Fibroblast of lung (primary cell): ENCODE measurements around the gene ERVMER34-1. TPM values are rescaled to one million over a fixed set of nuclear protein-coding genes. Genes with fewer than 3 reads are reported as not detected.

Source experiments
- DNase-seq, 2 donors: peaks; one replicate each; pipeline versions ENCODE4 v3.0.0 to v3.0.0-alpha.2; 2010; ENCODE audit warnings: low read depth in 2 of 2
- H2AFZ ChIP-seq: 2 replicates; pipeline ENCODE4 v1.5.1; 2012; ENCODE audit warnings: low read length, control low read depth, inconsistent platforms
- H3K27ac ChIP-seq: 2 replicates; pipeline ENCODE4 v1.5.1; 2011; ENCODE audit warnings: low read length, control low read depth; ENCODE audit not compliant: insufficient read depth
- H3K27me3 ChIP-seq: 2 replicates; pipeline ENCODE4 v1.5.1; 2011; ENCODE audit warnings: mild to moderate bottlenecking, low read length; ENCODE audit not compliant: control insufficient read depth, insufficient read depth
- H3K36me3 ChIP-seq: 2 replicates; pipeline ENCODE4 v1.5.1; 2011; ENCODE audit warnings: low read length; ENCODE audit not compliant: control insufficient read depth, insufficient read depth
- H3K4me1 ChIP-seq: 2 replicates; pipeline ENCODE4 v1.5.1; 2011; ENCODE audit warnings: low read length; ENCODE audit not compliant: control insufficient read depth, insufficient read depth; ENCODE audit errors: extremely low read depth
- H3K4me2 ChIP-seq: 2 replicates; pipeline ENCODE4 v1.5.1; 2011; ENCODE audit warnings: low read length, control low read depth; ENCODE audit not compliant: insufficient read depth; ENCODE audit errors: extremely low read depth
- H3K4me3 ChIP-seq, 4 experiments: fragments of 200-600 bp in 1 of 4; sonication (generic) in 1 of 4; replicated peaks in 1 of 4; 2 replicates each; pipeline ENCODE4 v1.5.1; 2011 to 2016; ENCODE audit warnings: low read length in 4 of 4, low read depth in 3 of 4, mild to moderate bottlenecking in 3 of 4, control low read depth in 2 of 4, inconsistent platforms in 1 of 4, mixed read lengths in 1 of 4; ENCODE audit not compliant: insufficient read depth in 1 of 4; ENCODE audit errors: control extremely low read depth in 1 of 4
- H3K79me2 ChIP-seq: 2 replicates; pipeline ENCODE4 v1.5.1; 2012; ENCODE audit warnings: mild to moderate bottlenecking, low read length, inconsistent platforms; ENCODE audit not compliant: control insufficient read depth, insufficient read depth
- H3K9ac ChIP-seq: 2 replicates; pipeline ENCODE4 v1.5.1; 2011; ENCODE audit warnings: mild to moderate bottlenecking, low read length, control low read depth; ENCODE audit not compliant: insufficient read depth
- H3K9me3 ChIP-seq: 2 replicates; pipeline ENCODE4 v1.5.1; 2012; ENCODE audit warnings: low read depth, low read length; ENCODE audit not compliant: control insufficient read depth, insufficient read depth
- H4K20me1 ChIP-seq: 2 replicates; pipeline ENCODE4 v1.5.1; 2011; ENCODE audit warnings: low read length; ENCODE audit not compliant: control insufficient read depth, insufficient read depth; ENCODE audit errors: extremely low read depth
- EZH2 ChIP-seq: IDR thresholded peaks from 2 replicates; pipeline ENCODE4 v1.5.1; 2012; ENCODE audit warnings: low read length, control low read depth, mild to moderate bottlenecking; ENCODE audit errors: missing control alignments
- polyA plus RNA-seq, 2 donors: library from polyadenylated mRNA; depleted of rRNA in 1 of 2; stranded (reverse) in 1 of 2; unstranded in 1 of 2; fragments of >200 nt; gene quantifications; 2 replicates each; pipeline ENCODE4 v1.2.1, GENCODE V29; 2011 to 2012; ENCODE audit warnings: missing spikeins in 1 of 2
- total RNA-seq: library from RNA; depleted of rRNA; stranded (reverse); fragments of >200 nt; gene quantifications from 2 replicates; pipeline ENCODE4 v1.2.1, GENCODE V29; 2014
- TF ChIP-seq, protein P1 (sequence below), 2 donors: IDR thresholded peaks in 1 of 2; conservative IDR thresholded peaks in 1 of 2; 1 replicate in 1 of 2; 2 replicates in 1 of 2; pipeline ENCODE4 v1.5.1; 2011 to 2012; ENCODE audit warnings: low read length in 2 of 2, control low read depth in 1 of 2, inconsistent platforms in 1 of 2, low read depth in 1 of 2, mild to moderate bottlenecking in 1 of 2

The ERVMER34-1 gene
- total and polyA plus RNA-seq, 2 donors (not counting 1 experiment from before 2014, with no cell fraction given): under 0.01 to 0.54 TPM

DNA sequence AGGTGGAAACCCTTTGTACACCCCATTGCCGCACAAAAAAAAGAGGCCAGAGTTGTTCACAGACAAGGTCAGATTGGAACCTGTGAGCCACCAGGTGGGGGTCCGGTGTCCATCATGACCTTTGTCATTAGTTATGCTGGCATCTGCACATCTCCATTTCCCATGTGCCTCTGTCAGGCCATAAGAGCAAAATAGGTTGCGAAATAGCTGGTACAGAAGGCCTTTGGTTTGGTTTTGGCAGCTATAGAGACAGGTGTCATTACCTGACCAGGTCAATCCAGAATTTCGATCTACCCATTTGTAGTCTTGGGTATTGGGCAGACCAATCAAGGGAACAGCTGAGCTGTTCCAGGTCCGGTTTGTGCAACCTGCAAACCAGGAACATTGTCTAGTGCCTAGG lies 6.6 kb downstream of the ERVMER34-1 start:
- H4K20me1 ChIP-seq: no peaks in the 10 kb centered on the region
- H3K27ac ChIP-seq: no peak overlapping the region
- no peak overlapping the region for H3K4me3 ChIP-seq
- no peak overlapping the region for H3K4me2 ChIP-seq
- H3K9me3 ChIP-seq: no peaks in the 10 kb centered on the region
- peaks cover 8% of the 10 kb centered on the region for H3K27me3 ChIP-seq
- H3K36me3 ChIP-seq: no peaks in the 10 kb centered on the region
- no peak overlapping the region for H2AFZ ChIP-seq
- no peaks in the 10 kb centered on the region for H3K79me2 ChIP-seq
- TF ChIP-seq, protein P1, sequence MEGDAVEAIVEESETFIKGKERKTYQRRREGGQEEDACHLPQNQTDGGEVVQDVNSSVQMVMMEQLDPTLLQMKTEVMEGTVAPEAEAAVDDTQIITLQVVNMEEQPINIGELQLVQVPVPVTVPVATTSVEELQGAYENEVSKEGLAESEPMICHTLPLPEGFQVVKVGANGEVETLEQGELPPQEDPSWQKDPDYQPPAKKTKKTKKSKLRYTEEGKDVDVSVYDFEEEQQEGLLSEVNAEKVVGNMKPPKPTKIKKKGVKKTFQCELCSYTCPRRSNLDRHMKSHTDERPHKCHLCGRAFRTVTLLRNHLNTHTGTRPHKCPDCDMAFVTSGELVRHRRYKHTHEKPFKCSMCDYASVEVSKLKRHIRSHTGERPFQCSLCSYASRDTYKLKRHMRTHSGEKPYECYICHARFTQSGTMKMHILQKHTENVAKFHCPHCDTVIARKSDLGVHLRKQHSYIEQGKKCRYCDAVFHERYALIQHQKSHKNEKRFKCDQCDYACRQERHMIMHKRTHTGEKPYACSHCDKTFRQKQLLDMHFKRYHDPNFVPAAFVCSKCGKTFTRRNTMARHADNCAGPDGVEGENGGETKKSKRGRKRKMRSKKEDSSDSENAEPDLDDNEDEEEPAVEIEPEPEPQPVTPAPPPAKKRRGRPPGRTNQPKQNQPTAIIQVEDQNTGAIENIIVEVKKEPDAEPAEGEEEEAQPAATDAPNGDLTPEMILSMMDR (conservative IDR thresholded peaks at IDR 0.05 in 1 of 2, IDR thresholded peaks at IDR 0.05 in 1 of 2; ENCODE audit: low read depth in 1 of 2, low read length in 2 of 2): no peak
- TF ChIP-seq EZH2: no peak
- H3K4me1 ChIP-seq: no peaks in the 10 kb centered on the region
- no peak for DNase-seq
- H3K9ac ChIP-seq: no peak overlapping the region

DNA sequence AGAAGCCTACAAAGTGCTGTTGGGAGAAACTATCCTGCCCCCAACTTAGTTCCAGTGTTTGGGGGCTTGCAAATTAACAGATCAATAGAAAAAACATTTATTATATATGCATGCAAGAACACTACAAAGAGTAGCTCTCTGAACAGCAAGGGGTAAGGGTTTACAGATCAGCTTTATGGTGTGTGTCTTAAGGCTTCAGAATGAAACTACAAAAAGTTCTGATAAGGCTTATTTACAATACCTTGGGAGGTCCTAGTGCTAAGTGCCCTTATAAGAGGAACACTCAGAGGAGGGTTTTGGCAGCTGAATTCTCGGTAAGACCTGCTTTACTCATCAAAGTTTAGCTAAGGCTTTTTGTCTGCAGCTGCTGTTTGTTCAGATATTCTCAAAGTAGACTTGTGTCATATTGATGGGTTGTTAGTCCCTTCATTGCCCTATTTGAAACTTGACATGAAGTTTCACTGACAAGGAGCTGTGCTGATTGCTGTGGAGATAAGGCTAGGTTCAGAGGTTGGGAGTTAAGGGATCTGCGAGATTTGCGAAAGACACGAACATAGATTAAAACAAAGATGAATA lies 7.7 kb downstream of the ERVMER34-1 start:
- no peaks in the 10 kb centered on the region for H4K20me1 ChIP-seq

DNA sequence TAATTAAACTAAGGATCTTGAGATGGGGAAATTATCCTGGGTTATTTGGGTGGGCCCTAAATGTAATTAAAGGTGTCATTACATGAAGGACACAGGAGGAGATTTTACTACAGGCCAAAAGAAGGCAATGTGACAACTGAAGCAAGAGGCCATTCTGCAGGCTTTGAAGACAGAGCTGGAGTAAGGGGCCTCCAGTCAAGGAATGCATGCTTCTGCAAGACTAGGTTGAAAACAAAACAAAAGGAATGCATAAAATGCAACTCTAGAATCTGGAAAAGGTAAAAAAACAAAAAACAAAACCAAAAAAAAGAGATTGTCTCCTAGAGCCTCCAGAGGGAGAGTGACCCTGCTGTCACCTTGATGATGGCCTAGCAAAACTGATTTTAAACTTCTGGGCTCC lies 21.6 kb downstream of the ERVMER34-1 start:
- no peak for TF ChIP-seq EZH2
- TF ChIP-seq, protein P1 (conservative IDR thresholded peaks at IDR 0.05 in 1 of 2, IDR thresholded peaks at IDR 0.05 in 1 of 2; ENCODE audit: low read depth in 1 of 2, low read length in 2 of 2): no peak
- Histone ChIP-seq H3K4me3 (no peak overlapping the region), H3K27me3 (no peaks in the 10 kb centered on the region), H3K4me2 (no peak overlapping the region), H3K27ac (no peak overlapping the region), H3K4me1 (no peaks in the 10 kb centered on the region), H4K20me1 (no peaks in the 10 kb centered on the region), H2AFZ (no peak overlapping the region), H3K9ac (no peak overlapping the region), H3K9me3 (no peaks in the 10 kb centered on the region), H3K79me2 (no peaks in the 10 kb centered on the region), H3K36me3 (no peaks in the 10 kb centered on the region)
- DNase-seq: no peak

More for the DNA sequence above, 7.7 kb downstream of the ERVMER34-1 start:
- Histone ChIP-seq H3K4me1 (no peaks in the 10 kb centered on the region), H3K4me3 (no peak overlapping the region), H3K4me2 (no peak overlapping the region), H3K9me3 (no peaks in the 10 kb centered on the region), H3K79me2 (no peaks in the 10 kb centered on the region), H2AFZ (no peak overlapping the region), H3K9ac (no peak overlapping the region), H3K27ac (no peak overlapping the region), H3K27me3 (peaks cover 8% of the 10 kb centered on the region), H3K36me3 (no peaks in the 10 kb centered on the region)
- DNase-seq: no peak
- TF ChIP-seq EZH2: no peak
- TF ChIP-seq, protein P1 (conservative IDR thresholded peaks at IDR 0.05 in 1 of 2, IDR thresholded peaks at IDR 0.05 in 1 of 2; ENCODE audit: low read depth in 1 of 2, low read length in 2 of 2): no peak
